Ectodermal cell (in vitro differentiated cells): ENCODE results near the gene ZNF681.
"Not testable (repeated sequence)": the region's sequence is repeated elsewhere in the genome, so short reads cannot be mapped to it uniquely, and the experiment has no call there.

Source experiments
- H3K27ac ChIP-seq: 2 replicates; pipeline ENCODE4 v1.7.0; 2013; ENCODE audit warnings: mild to moderate bottlenecking, low read depth, low read length; ENCODE audit not compliant: insufficient read depth, poor library complexity, severe bottlenecking
- H3K27me3 ChIP-seq: 2 replicates; pipeline ENCODE4 v1.7.0; 2013; ENCODE audit warnings: mild to moderate bottlenecking, low read length; ENCODE audit not compliant: insufficient read depth, control insufficient read depth, poor library complexity, severe bottlenecking
- H3K36me3 ChIP-seq: one replicate; pipeline ENCODE4 v1.7.0; 2013; ENCODE audit warnings: low read length; ENCODE audit not compliant: control insufficient read depth, insufficient read depth
- H3K4me1 ChIP-seq: one replicate; pipeline ENCODE4 v1.7.0; 2013; ENCODE audit warnings: low read length; ENCODE audit not compliant: control insufficient read depth, insufficient read depth
- H3K4me3 ChIP-seq: 2 replicates; pipeline ENCODE4 v1.7.0; 2013; ENCODE audit warnings: low read depth, low read length, control low read depth; ENCODE audit not compliant: insufficient read depth
- H3K9me3 ChIP-seq: 2 replicates; pipeline ENCODE4 v1.7.0; 2013; ENCODE audit warnings: mild to moderate bottlenecking, low read length, moderate library complexity; ENCODE audit not compliant: control insufficient read depth
- WGBS, 2 experiments: methylation state at CpG; one replicate each; pipeline ENCODE4 v1.1.7; 2013; ENCODE audit warnings: missing lambda C conversion rate in 2 of 2; 5-methylcytosine and 5-hydroxymethylcytosine counted together

Gene ZNF681

GRCh38 chr19:23762884-23763711 is 4.4 kb upstream of the ZNF681 start:
- peak overlapping the region; percentile 94 for H3K27ac ChIP-seq
- WGBS, 2 experiments, result 1 to 2% methylated on average over 51 of the region's 51 CpGs
- no peaks in the 10 kb centered on the region for H3K27me3 ChIP-seq
- no peaks in the 10 kb centered on the region for H3K4me1 ChIP-seq
- H3K4me3 ChIP-seq, result peak overlapping the region; percentile 80
- H3K9me3 ChIP-seq, result no peaks in the 10 kb centered on the region
- H3K36me3 ChIP-seq, result peaks cover under 1% of the 10 kb centered on the region

GRCh38 chr19:23762548-23762883 is 3.8 kb upstream of the ZNF681 start:
- Histone ChIP-seq H3K36me3 (no peaks in the 10 kb centered on the region), H3K9me3 (no peaks in the 10 kb centered on the region), H3K27ac (no peak overlapping the region), H3K27me3 (no peaks in the 10 kb centered on the region), H3K4me1 (no peaks in the 10 kb centered on the region), H3K4me3 (peak overlapping the region; percentile 80)
- WGBS, 2 experiments, result 37 to 44% methylated on average over 8 to 9 of the region's 9 CpGs

- H3K27me3 ChIP-seq, H3K9me3 ChIP-seq, H3K4me1 ChIP-seq, H3K36me3 ChIP-seq, H3K27ac ChIP-seq, H3K4me3 ChIP-seq: not testable (repeated sequence)
- 75 to 83% methylated on average over 1 of the region's 2 CpGs for WGBS, 2 experiments
Measured at GRCh38 chr19:23760326-23760725, 1.6 kb upstream of the ZNF681 start.

GRCh38 chr19:23743633-23744232 is 15.0 kb downstream of the ZNF681 start:
- H3K4me1 ChIP-seq, H3K9me3 ChIP-seq, H3K4me3 ChIP-seq, H3K27ac ChIP-seq, H3K27me3 ChIP-seq: not testable (repeated sequence)
- 100% methylated on average over 1 of the region's 1 CpG for WGBS, 2 experiments
- H3K36me3 ChIP-seq, result peaks cover 26% of the 10 kb centered on the region

- not testable (repeated sequence) for H3K9me3 ChIP-seq, H3K27me3 ChIP-seq, H3K4me3 ChIP-seq, H3K4me1 ChIP-seq, H3K27ac ChIP-seq, H3K36me3 ChIP-seq
- 93 to 94% methylated on average over 3 to 5 of the region's 6 CpGs for WGBS, 2 experiments
Measured at GRCh38 chr19:23730729-23731465, 27.8 kb downstream of the ZNF681 start.

- H3K4me3 ChIP-seq, H3K27me3 ChIP-seq, H3K36me3 ChIP-seq, H3K27ac ChIP-seq, H3K4me1 ChIP-seq, H3K9me3 ChIP-seq: not testable (repeated sequence)
- 19 to 31% methylated on average over 2 of the region's 6 CpGs for WGBS, 2 experiments
Measured at GRCh38 chr19:23724161-23724560, 34.5 kb downstream of the ZNF681 start.

- Histone ChIP-seq H3K27ac (no peak overlapping the region), H3K4me3 (no peak overlapping the region)
Measured at GRCh38 chr19:23718802-23719201, 39.9 kb downstream of the ZNF681 start.

GRCh38 chr19:23716792-23717191 is 41.9 kb downstream of the ZNF681 start:
- no peaks in the 10 kb centered on the region for H3K36me3 ChIP-seq
- no peaks in the 10 kb centered on the region for H3K9me3 ChIP-seq
- H3K4me1 ChIP-seq, result no peaks in the 10 kb centered on the region
- H3K27ac ChIP-seq, result no peak overlapping the region
- H3K4me3 ChIP-seq, result no peak overlapping the region
- peaks cover 4% of the 10 kb centered on the region for H3K27me3 ChIP-seq

More at GRCh38 chr19:23718802-23719201, 39.9 kb downstream of the ZNF681 start:
- Histone ChIP-seq H3K36me3 (no peaks in the 10 kb centered on the region), H3K9me3 (no peaks in the 10 kb centered on the region), H3K27me3 (peaks cover 4% of the 10 kb centered on the region), H3K4me1 (no peaks in the 10 kb centered on the region)
- WGBS, 2 experiments, result 4 to 5% methylated on average over 12 of the region's 12 CpGs

- H3K36me3 ChIP-seq, result no peaks in the 10 kb centered on the region
- 45 to 46% methylated on average over 2 of the region's 2 CpGs for WGBS, 2 experiments
- no peaks in the 10 kb centered on the region for H3K27me3 ChIP-seq
- H3K27ac ChIP-seq, result no peak overlapping the region
- H3K9me3 ChIP-seq, result no peaks in the 10 kb centered on the region
- no peak overlapping the region for H3K4me3 ChIP-seq
- no peaks in the 10 kb centered on the region for H3K4me1 ChIP-seq
Measured at GRCh38 chr19:23709347-23709746, 49.3 kb downstream of the ZNF681 start.

- WGBS, 2 experiments, result 94 to 100% methylated on average over 1 of the region's 1 CpG
Measured at GRCh38 chr19:23706657-23707056, 52.0 kb downstream of the ZNF681 start.

More at GRCh38 chr19:23706657-23707056, 52.0 kb downstream of the ZNF681 start:
- no peak overlapping the region for H3K4me3 ChIP-seq
- no peaks in the 10 kb centered on the region for H3K9me3 ChIP-seq
- H3K36me3 ChIP-seq, result no peaks in the 10 kb centered on the region
- H3K27ac ChIP-seq, result no peak overlapping the region
- no peaks in the 10 kb centered on the region for H3K4me1 ChIP-seq
- H3K27me3 ChIP-seq, result no peaks in the 10 kb centered on the region
